Activated CD8-positive, alpha-beta T cell treated with anti-CD3 and anti-CD28 coated beads for 36 hours (primary cell): ENCODE data around the gene LAMC1. TPM values are rescaled to one million over a fixed set of nuclear protein-coding genes. Genes with fewer than 3 reads are reported as not detected.

ENCODE experiments used
- ATAC-seq: fragments of 200-7000 bp; cut with Tn5 transposase; one replicate; pipeline ENCODE4 v1.10.0; 2021; ENCODE audit warnings: mild to moderate bottlenecking, moderate library complexity
- CTCF ChIA-PET: fragments of 350-600 bp; sonication (Branson Sonifier 250); formaldehyde crosslinking; loops from one replicate; lab custom pipeline; 2021; ENCODE audit warnings: antibody characterized with exemption; lab: Charles Lee
- POLR2A ChIA-PET: fragments of 350-600 bp; sonication (Branson Sonifier 250); formaldehyde crosslinking; loops from one replicate; lab custom pipeline; 2021; ENCODE audit warnings: antibody characterized with exemption; lab: Charles Lee
- DNase-seq: peaks from one replicate; pipeline ENCODE4 v3.0.0-alpha.2; 2020
- H3K27ac Mint-ChIP-seq: one replicate; pipeline ENCODE4 v1.8.0; 2021; ENCODE audit warnings: mild to moderate bottlenecking, mixed read lengths
- H3K27me3 Mint-ChIP-seq: one replicate; pipeline ENCODE4 v1.8.0; 2021; ENCODE audit warnings: mixed read lengths
- H3K36me3 Mint-ChIP-seq: one replicate; pipeline ENCODE4 v1.8.0; 2021; ENCODE audit warnings: low read depth, mixed read lengths
- H3K4me1 Mint-ChIP-seq: one replicate; pipeline ENCODE4 v1.8.0; 2021; ENCODE audit warnings: low read depth, mixed read lengths
- H3K4me3 Mint-ChIP-seq: one replicate; pipeline ENCODE4 v1.8.0; 2021; ENCODE audit warnings: mild to moderate bottlenecking, moderate library complexity, mixed read lengths
- H3K9me3 Mint-ChIP-seq: one replicate; pipeline ENCODE4 v1.8.0; 2021; ENCODE audit warnings: mixed read lengths
- CTCF ChIP-seq: fragments of 200-600 bp; IDR thresholded peaks from one replicate; pipeline ENCODE4 v1.8.0; 2022; ENCODE audit warnings: antibody characterized with exemption, mild to moderate bottlenecking
- intact Hi-C: fragments of 100-400 bp; cut with micrococcal nuclease; formaldehyde crosslinking; loops from one replicate; pipeline ENCODE4 v1.10.0; 2022
- total RNA-seq, 2 experiments: library from RNA; stranded (reverse); gene quantifications; one replicate each; pipeline ENCODE4 v1.2.3, GENCODE V29; 2021

Gene LAMC1
- total RNA-seq, 2 experiments from 2014 or later, result 0.22 to 0.23 TPM

- Mint-ChIP-seq H3K4me3 (no peak overlapping the region), H3K27me3 (no peaks in the 10 kb centered on the region), H3K9me3 (no peaks in the 10 kb centered on the region), H3K36me3 (no peaks in the 10 kb centered on the region), H3K4me1 (no peaks in the 10 kb centered on the region), H3K27ac (no peak overlapping the region)
- POLR2A ChIA-PET, result no interaction called here
- no peak for ATAC-seq
- intact Hi-C loops, result no loop called here
- TF ChIP-seq CTCF, result no peak
- CTCF ChIA-PET, result no interaction called here
- no peak for DNase-seq
Observed at GRCh38 chr1:183164963-183165362, 141.7 kb downstream of the LAMC1 start.

DNA sequence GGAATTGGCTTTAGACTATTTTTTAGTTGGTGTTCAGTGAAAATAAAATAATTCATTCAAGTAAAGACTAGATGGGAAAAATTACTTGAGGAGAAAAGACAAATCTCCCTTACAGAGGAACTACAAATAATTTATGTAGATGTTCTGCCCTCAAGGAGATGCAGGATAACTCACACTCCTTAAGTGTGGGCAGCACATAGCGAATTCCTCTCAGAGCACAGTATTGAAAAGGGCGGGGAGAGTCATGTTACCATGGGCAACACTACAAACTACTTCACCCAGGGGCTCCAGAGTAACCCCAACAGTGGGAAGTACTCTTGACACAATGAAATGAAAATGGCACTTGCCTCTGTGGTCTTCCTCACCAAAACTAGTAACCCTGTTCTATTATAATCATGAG is 142.2 kb downstream of the LAMC1 start:
- Mint-ChIP-seq H3K9me3 (no peaks in the 10 kb centered on the region), H3K4me1 (no peaks in the 10 kb centered on the region), H3K27me3 (no peaks in the 10 kb centered on the region), H3K36me3 (no peaks in the 10 kb centered on the region), H3K27ac (no peak overlapping the region), H3K4me3 (no peak overlapping the region)
- POLR2A ChIA-PET, result no interaction called here
- intact Hi-C loops, result no loop called here
- ATAC-seq, result no peak
- CTCF ChIA-PET, result no interaction called here
- no peak for DNase-seq
- TF ChIP-seq CTCF, result no peak

- CTCF ChIA-PET, result no interaction called here
Observed at GRCh38 chr1:183166454-183166853, 143.2 kb downstream of the LAMC1 start.

GRCh38 chr1:183167676-183168075 is 144.5 kb downstream of the LAMC1 start:
- TF ChIP-seq CTCF, result no peak
- ATAC-seq, result no peak
- Mint-ChIP-seq H3K9me3 (no peaks in the 10 kb centered on the region), H3K36me3 (no peaks in the 10 kb centered on the region), H3K4me3 (no peak overlapping the region), H3K4me1 (no peaks in the 10 kb centered on the region), H3K27me3 (no peaks in the 10 kb centered on the region), H3K27ac (no peak overlapping the region)
- DNase-seq, result no peak
- intact Hi-C loops, result no loop called here
- ChIA-PET CTCF (interaction anchor here (1.4 kb wide), 1 partner anchor 17 kb away, joined by 3 read pairs; no protein-coding TSS in a partner anchor), POLR2A (no interaction called here)

More at GRCh38 chr1:183166454-183166853, 143.2 kb downstream of the LAMC1 start:
- no peak for TF ChIP-seq CTCF
- no peaks in the 10 kb centered on the region for H3K27me3 Mint-ChIP-seq
- no peaks in the 10 kb centered on the region for H3K4me1 Mint-ChIP-seq
- no peaks in the 10 kb centered on the region for H3K9me3 Mint-ChIP-seq
- POLR2A ChIA-PET, result no interaction called here
- intact Hi-C loops, result no loop called here
- no peak overlapping the region for H3K27ac Mint-ChIP-seq
- ATAC-seq (no peak), DNase-seq (no peak)
- H3K4me3 Mint-ChIP-seq, result no peak overlapping the region
- no peaks in the 10 kb centered on the region for H3K36me3 Mint-ChIP-seq

GRCh38 chr1:183168308-183168707 is 145.1 kb downstream of the LAMC1 start:
- Mint-ChIP-seq H3K4me3 (no peak overlapping the region), H3K27ac (no peak overlapping the region), H3K27me3 (no peaks in the 10 kb centered on the region), H3K4me1 (no peaks in the 10 kb centered on the region), H3K36me3 (no peaks in the 10 kb centered on the region), H3K9me3 (no peaks in the 10 kb centered on the region)
- POLR2A ChIA-PET, result no interaction called here
- CTCF ChIA-PET, result interaction anchor here (1.4 kb wide), 1 partner anchor 16 kb away, joined by 3 read pairs; no protein-coding TSS in a partner anchor
- intact Hi-C loops, result no loop called here
- TF ChIP-seq CTCF, result no peak
- ATAC-seq, result no peak
- DNase-seq, result no peak
